IPS DF 4.7 (cell line): ENCODE data around the gene ATL1.
"Not testable (repeated sequence)": the region's sequence is repeated elsewhere in the genome, so short reads cannot be mapped to it uniquely, and the experiment has no call there.

Source experiments
- DNase-seq: peaks from one replicate; pipeline ENCODE4 v3.0.0-alpha.2; 2013; ENCODE audit warnings: low spot score; ENCODE audit errors: extremely low read depth

Gene ATL1

GRCh38 chr14:50601394-50601793, 41.4 kb downstream of the ATL1 start:
- no peak for DNase-seq

- DNase-seq = no peak
Observed at GRCh38 chr14:50602035-50602434, 42.1 kb downstream of the ATL1 start.

- DNase-seq = no peak
Observed at GRCh38 chr14:50603565-50603964, 43.6 kb downstream of the ATL1 start.

GRCh38 chr14:50605766-50606165, 45.8 kb downstream of the ATL1 start:
- no peak for DNase-seq

GRCh38 chr14:50606468-50606867, 46.5 kb downstream of the ATL1 start:
- no peak for DNase-seq

- no peak for DNase-seq
Observed at GRCh38 chr14:50607181-50607580, 47.2 kb downstream of the ATL1 start.

GRCh38 chr14:50607761-50608160, 47.8 kb downstream of the ATL1 start:
- DNase-seq = no peak

GRCh38 chr14:50608302-50608851, 48.4 kb downstream of the ATL1 start:
- no peak for DNase-seq

- no peak for DNase-seq
Observed at GRCh38 chr14:50610465-50610864, 50.5 kb downstream of the ATL1 start.

GRCh38 chr14:50612806-50613205, 52.9 kb downstream of the ATL1 start:
- DNase-seq = no peak

GRCh38 chr14:50615056-50615455, 55.1 kb downstream of the ATL1 start:
- no peak for DNase-seq

- no peak for DNase-seq
Observed at GRCh38 chr14:50615552-50615951, 55.6 kb downstream of the ATL1 start.

GRCh38 chr14:50616275-50616674, 56.3 kb downstream of the ATL1 start:
- DNase-seq = no peak

- DNase-seq = no peak
Observed at GRCh38 chr14:50619569-50620141, 59.7 kb downstream of the ATL1 start.

- no peak for DNase-seq
Observed at GRCh38 chr14:50620341-50620740, 60.4 kb downstream of the ATL1 start.

GRCh38 chr14:50622978-50623377, 63.0 kb downstream of the ATL1 start:
- DNase-seq = no peak

GRCh38 chr14:50624447-50624846, 64.5 kb downstream of the ATL1 start:
- DNase-seq = no peak

GRCh38 chr14:50624947-50625346, 65.0 kb downstream of the ATL1 start:
- DNase-seq = not testable (repeated sequence)

GRCh38 chr14:50631408-50631821, 71.5 kb downstream of the ATL1 start:
- DNase-seq = no peak

GRCh38 chr14:50633954-50634353, 74.0 kb downstream of the ATL1 start:
- DNase-seq = no peak

- no peak for DNase-seq
Observed at GRCh38 chr14:50635141-50635540, 75.2 kb downstream of the ATL1 start.

- DNase-seq = no peak
Observed at GRCh38 chr14:50647282-50647681, 87.3 kb downstream of the ATL1 start.

- DNase-seq = no peak
Observed at GRCh38 chr14:50647753-50648152, 87.8 kb downstream of the ATL1 start.

GRCh38 chr14:50649691-50650090, 89.7 kb downstream of the ATL1 start:
- DNase-seq = no peak
